OCI-LY7 (cell line): ENCODE results near the gene PRKCA. TPM values are rescaled to one million over a fixed set of nuclear protein-coding genes. Genes with fewer than 3 reads are reported as not detected.

Source experiments
- BruUV-seq: library from RNA; stranded (reverse); fragments of 400-500 nt; replicated peaks from 2 replicates; lab custom pipeline; 2021; lab: Mats Ljungman, UMichigan
- CTCF ChIA-PET: fragments of 300-600 bp; sonication (Branson Sonifier 250); formaldehyde crosslinking; loops from one replicate; lab custom pipeline; 2022; ENCODE audit warnings: antibody characterized with exemption; ENCODE audit not compliant: unreplicated experiment; lab: Charles Lee
- POLR2A ChIA-PET: fragments of 300-600 bp; sonication (Branson Sonifier 250); formaldehyde crosslinking; loops from one replicate; lab custom pipeline; 2022; ENCODE audit warnings: antibody characterized with exemption; lab: Charles Lee
- DNase-seq: peaks from one replicate; pipeline ENCODE4 v3.0.0-alpha.2; 2015; ENCODE audit warnings: low spot score
- H2AFZ ChIP-seq: fragments of 200-600 bp; sonication (generic), shearing (Covaris generic); 2 replicates; pipeline ENCODE4 v1.6.1; 2014; ENCODE audit warnings: mild to moderate bottlenecking, antibody characterized with exemption, low read length, moderate library complexity
- H3K27ac ChIP-seq: fragments of 200-600 bp; sonication (generic); 2 replicates; pipeline ENCODE4 v1.5.1; 2014; ENCODE audit warnings: mixed run types, low read depth, mild to moderate bottlenecking, moderate library complexity, low read length, inconsistent platforms; ENCODE audit not compliant: poor library complexity, severe bottlenecking
- H3K36me3 ChIP-seq: fragments of 200-600 bp; sonication (generic); 2 replicates; pipeline ENCODE4 v1.6.1; 2014; ENCODE audit warnings: mild to moderate bottlenecking, antibody characterized with exemption, low read length, moderate library complexity, mixed read lengths; ENCODE audit not compliant: insufficient read depth
- H3K4me1 ChIP-seq: fragments of 200-600 bp; sonication (generic); 2 replicates; pipeline ENCODE4 v1.5.1; 2014; ENCODE audit warnings: mild to moderate bottlenecking, low read length; ENCODE audit not compliant: insufficient read depth, poor library complexity, severe bottlenecking
- H3K4me2 ChIP-seq: fragments of 200-600 bp; sonication (generic); 2 replicates; pipeline ENCODE4 v1.6.1; 2014; ENCODE audit warnings: mild to moderate bottlenecking, low read length
- H3K4me3 ChIP-seq: fragments of 200-600 bp; sonication (generic); 2 replicates; pipeline ENCODE4 v1.5.1; 2014; ENCODE audit warnings: mild to moderate bottlenecking, low read depth, low read length; ENCODE audit not compliant: poor library complexity, severe bottlenecking
- H3K79me2 ChIP-seq: fragments of 200-600 bp; sonication (generic); 2 replicates; pipeline ENCODE4 v1.6.1; 2016; ENCODE audit warnings: low read depth, mild to moderate bottlenecking, low read length, moderate library complexity, mixed read lengths; ENCODE audit not compliant: insufficient read depth
- H3K9me2 ChIP-seq: fragments of 200-600 bp; sonication (generic); 2 replicates; pipeline ENCODE4 v1.6.1; 2016; ENCODE audit warnings: mild to moderate bottlenecking, low read length, mixed read lengths; ENCODE audit not compliant: insufficient read depth
- H3K9me3 ChIP-seq: fragments of 200-600 bp; sonication (generic); 2 replicates; pipeline ENCODE4 v1.6.1; 2014; ENCODE audit warnings: mild to moderate bottlenecking, mixed run types, low read length, mixed read lengths
- H4K20me1 ChIP-seq: fragments of 200-600 bp; sonication (generic); 2 replicates; pipeline ENCODE4 v1.6.1; 2014; ENCODE audit warnings: mild to moderate bottlenecking, antibody characterized with exemption, low read length, moderate library complexity, mixed read lengths; ENCODE audit not compliant: insufficient read depth
- EZH2phosphoT487 ChIP-seq: fragments of 200-600 bp; sonication (generic); IDR thresholded peaks from 2 replicates; pipeline ENCODE4 v1.6.1; 2018; ENCODE audit warnings: low read depth, borderline replicate concordance, mild to moderate bottlenecking, mixed run types, antibody characterized with exemption, low read length, moderate library complexity, mixed read lengths
- intact Hi-C: fragments of 100-400 bp; cut with micrococcal nuclease; formaldehyde crosslinking; loops from one replicate; pipeline ENCODE4 v1.10.0; 2022; ENCODE audit not compliant: unreplicated experiment
- total RNA-seq, 2 experiments: library from RNA; depleted of rRNA in 1 of 2; stranded (reverse); fragments of >200 nt in 1 of 2; shearing (Covaris generic) in 1 of 2; gene quantifications; 2 replicates each; pipeline ENCODE4 v1.2.3, GENCODE V29; 2014 to 2022
- TF ChIP-seq, protein P1 (sequence below): fragments of 200-600 bp; sonication (generic); conservative IDR thresholded peaks from 2 replicates; pipeline ENCODE4 v1.5.1; 2014; ENCODE audit warnings: mild to moderate bottlenecking, antibody characterized with exemption, low read length, moderate library complexity, mixed read lengths

Gene PRKCA
- total RNA-seq, 2 experiments from 2014 or later: 6.6 to 32.1 TPM

- CTCF ChIA-PET: no interaction called here
- no peak overlapping the region for H3K4me3 ChIP-seq
These were observed 446.2 kb downstream of the PRKCA start for GRCh38 chr17:66748578-66748977.

GRCh38 chr17:66749217-66749832 lies 446.9 kb downstream of the PRKCA start:
- POLR2A ChIA-PET: no interaction called here
- CTCF ChIA-PET: no interaction called here
- Histone ChIP-seq H3K79me2 (no peaks in the 10 kb centered on the region), H2AFZ (no peak overlapping the region), H3K27ac (no peak overlapping the region), H4K20me1 (no peaks in the 10 kb centered on the region), H3K4me2 (no peak overlapping the region), H3K9me3 (no peaks in the 10 kb centered on the region), H3K36me3 (no peaks in the 10 kb centered on the region), H3K4me3 (no peak overlapping the region), H3K4me1 (no peaks in the 10 kb centered on the region), H3K9me2 (no peaks in the 10 kb centered on the region)
- DNase-seq: no peak
- no TSS peak for BruUV-seq
- intact Hi-C loops: no loop called here
- no peak for TF ChIP-seq EZH2phosphoT487

More at GRCh38 chr17:66748578-66748977, 446.2 kb downstream of the PRKCA start:
- Histone ChIP-seq H3K36me3 (no peaks in the 10 kb centered on the region), H3K79me2 (no peaks in the 10 kb centered on the region), H3K27ac (no peak overlapping the region), H3K9me3 (no peaks in the 10 kb centered on the region), H2AFZ (no peak overlapping the region), H3K9me2 (no peaks in the 10 kb centered on the region), H4K20me1 (no peaks in the 10 kb centered on the region), H3K4me1 (no peaks in the 10 kb centered on the region), H3K4me2 (no peak overlapping the region)
- intact Hi-C loops: no loop called here
- POLR2A ChIA-PET: no interaction called here
- no peak for DNase-seq
- no peak for TF ChIP-seq EZH2phosphoT487
- TF ChIP-seq, protein P1, sequence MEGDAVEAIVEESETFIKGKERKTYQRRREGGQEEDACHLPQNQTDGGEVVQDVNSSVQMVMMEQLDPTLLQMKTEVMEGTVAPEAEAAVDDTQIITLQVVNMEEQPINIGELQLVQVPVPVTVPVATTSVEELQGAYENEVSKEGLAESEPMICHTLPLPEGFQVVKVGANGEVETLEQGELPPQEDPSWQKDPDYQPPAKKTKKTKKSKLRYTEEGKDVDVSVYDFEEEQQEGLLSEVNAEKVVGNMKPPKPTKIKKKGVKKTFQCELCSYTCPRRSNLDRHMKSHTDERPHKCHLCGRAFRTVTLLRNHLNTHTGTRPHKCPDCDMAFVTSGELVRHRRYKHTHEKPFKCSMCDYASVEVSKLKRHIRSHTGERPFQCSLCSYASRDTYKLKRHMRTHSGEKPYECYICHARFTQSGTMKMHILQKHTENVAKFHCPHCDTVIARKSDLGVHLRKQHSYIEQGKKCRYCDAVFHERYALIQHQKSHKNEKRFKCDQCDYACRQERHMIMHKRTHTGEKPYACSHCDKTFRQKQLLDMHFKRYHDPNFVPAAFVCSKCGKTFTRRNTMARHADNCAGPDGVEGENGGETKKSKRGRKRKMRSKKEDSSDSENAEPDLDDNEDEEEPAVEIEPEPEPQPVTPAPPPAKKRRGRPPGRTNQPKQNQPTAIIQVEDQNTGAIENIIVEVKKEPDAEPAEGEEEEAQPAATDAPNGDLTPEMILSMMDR: no peak
- no TSS peak for BruUV-seq

DNA sequence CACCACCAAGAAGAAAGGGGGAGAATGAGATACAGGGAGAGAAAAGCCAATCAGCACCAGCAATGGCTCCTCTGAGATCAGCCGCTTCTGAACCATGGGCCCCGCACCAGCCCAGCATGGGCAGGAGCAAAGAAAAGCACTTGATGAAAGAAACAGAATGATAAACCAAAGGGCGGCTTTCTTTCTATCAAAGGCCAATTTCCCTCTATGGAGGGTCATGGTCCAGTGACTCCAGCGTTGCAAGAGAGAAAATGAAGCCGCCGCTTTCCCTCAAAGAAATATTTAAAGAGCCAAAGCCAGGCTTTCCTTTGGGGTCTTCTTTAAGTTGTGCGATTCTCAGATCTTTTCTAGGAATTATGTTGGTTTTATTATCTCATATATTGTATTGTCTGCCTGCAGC lies 447.7 kb downstream of the PRKCA start:
- no TSS peak for BruUV-seq
- CTCF ChIA-PET: no interaction called here
- no peak for DNase-seq

More for the DNA sequence above, 447.7 kb downstream of the PRKCA start:
- no peaks in the 10 kb centered on the region for H4K20me1 ChIP-seq
- H3K79me2 ChIP-seq: no peaks in the 10 kb centered on the region
- POLR2A ChIA-PET: no interaction called here
- TF ChIP-seq EZH2phosphoT487: no peak
- TF ChIP-seq, protein P1: no peak
- no peaks in the 10 kb centered on the region for H3K36me3 ChIP-seq
- no peak overlapping the region for H2AFZ ChIP-seq
- no peaks in the 10 kb centered on the region for H3K9me2 ChIP-seq
- intact Hi-C loops: no loop called here
- H3K4me3 ChIP-seq: no peak overlapping the region
- H3K4me1 ChIP-seq: no peaks in the 10 kb centered on the region
- H3K27ac ChIP-seq: no peak overlapping the region
- H3K4me2 ChIP-seq: no peak overlapping the region
- no peaks in the 10 kb centered on the region for H3K9me3 ChIP-seq
